Suppressor macrophage (primary cell): ENCODE data around the gene DCAF10.
"Not testable (repeated sequence)": the region's sequence is repeated elsewhere in the genome, so short reads cannot be mapped to it uniquely, and the experiment has no call there.

Experiments
- DNase-seq, 4 experiments: peaks; one replicate each; pipeline ENCODE4 v3.0.0-alpha.2; 2020 to 2022

The DCAF10 gene

GRCh38 chr9:37862530-37862929 lies 61.9 kb downstream of the DCAF10 start:
- no peak for DNase-seq

- no peak for DNase-seq
Observed at GRCh38 chr9:37870081-37870798, 69.6 kb downstream of the DCAF10 start.

- DNase-seq = no peak
Observed at GRCh38 chr9:37870799-37871176, 70.2 kb downstream of the DCAF10 start.

GRCh38 chr9:37873955-37874354 lies 73.4 kb downstream of the DCAF10 start:
- no peak for DNase-seq

GRCh38 chr9:37876376-37876775 lies 75.8 kb downstream of the DCAF10 start:
- no peak for DNase-seq

GRCh38 chr9:37880916-37881479 lies 80.4 kb downstream of the DCAF10 start:
- no peak for DNase-seq

GRCh38 chr9:37887977-37888583 lies 87.5 kb downstream of the DCAF10 start:
- peak; percentile 43 to 73 (median 66) for DNase-seq

GRCh38 chr9:37889536-37889935 lies 88.9 kb downstream of the DCAF10 start:
- no peak for DNase-seq

- not testable (repeated sequence) for DNase-seq
Observed at GRCh38 chr9:37891042-37891441, 90.4 kb downstream of the DCAF10 start.

GRCh38 chr9:37892063-37892462 lies 91.5 kb downstream of the DCAF10 start:
- no peak for DNase-seq

GRCh38 chr9:37897665-37898064 lies 97.1 kb downstream of the DCAF10 start:
- DNase-seq = no peak

GRCh38 chr9:37899041-37899440 lies 98.4 kb downstream of the DCAF10 start:
- DNase-seq = no peak

GRCh38 chr9:37902131-37902530 lies 101.5 kb downstream of the DCAF10 start:
- DNase-seq = no peak

GRCh38 chr9:37902796-37903646 lies 102.4 kb downstream of the DCAF10 start:
- DNase-seq = peak in 3 of 4 experiments; percentile 34 to 55 (median 46)

- DNase-seq = peak; percentile 93 to 96 (median 96)
Observed at GRCh38 chr9:37903647-37904444, 103.2 kb downstream of the DCAF10 start, which contains the start of gene SLC25A51. Gene SLC25A51 (minus strand): TSS chr9:37904127. CDS start chr9:37888550, 15,577 bp downstream.

- DNase-seq = peak in 3 of 4 experiments; percentile 17 to 30 (median 29)
Observed at GRCh38 chr9:37904445-37905130, 104.0 kb downstream of the DCAF10 start.

GRCh38 chr9:37905131-37905505 lies 104.5 kb downstream of the DCAF10 start:
- no peak for DNase-seq

- no peak for DNase-seq
Observed at GRCh38 chr9:37905776-37906175, 105.2 kb downstream of the DCAF10 start.

GRCh38 chr9:37906312-37907239 lies 106.0 kb downstream of the DCAF10 start:
- DNase-seq = no peak

- DNase-seq = no peak
Observed at GRCh38 chr9:37908283-37908682, 107.7 kb downstream of the DCAF10 start.
